OCI-LY1 (cell line): Measurements from ENCODE around the gene STXBP3.

Source experiments
- CTCF ChIP-seq: fragments of 200-600 bp; sonication (generic), shearing (Covaris generic); IDR thresholded peaks from 2 replicates; pipeline ENCODE4 v1.5.1; 2017; ENCODE audit warnings: mild to moderate bottlenecking, antibody characterized with exemption, low read length, moderate library complexity, mixed read lengths
- EZH2 ChIP-seq: fragments of 200-600 bp; sonication (generic), shearing (Covaris generic); IDR thresholded peaks from 2 replicates; pipeline ENCODE4 v1.8.0; 2017; ENCODE audit warnings: borderline replicate concordance, mixed run types, mild to moderate bottlenecking, antibody characterized with exemption, low read length, moderate library complexity, mixed read lengths

GRCh38 chr1:108854221-108855019 is 107.9 kb downstream of the STXBP3 start:
- TF ChIP-seq CTCF (no peak), EZH2 (no peak)
